ENCODE results near the gene GNAQ.

Gene GNAQ

DNA sequence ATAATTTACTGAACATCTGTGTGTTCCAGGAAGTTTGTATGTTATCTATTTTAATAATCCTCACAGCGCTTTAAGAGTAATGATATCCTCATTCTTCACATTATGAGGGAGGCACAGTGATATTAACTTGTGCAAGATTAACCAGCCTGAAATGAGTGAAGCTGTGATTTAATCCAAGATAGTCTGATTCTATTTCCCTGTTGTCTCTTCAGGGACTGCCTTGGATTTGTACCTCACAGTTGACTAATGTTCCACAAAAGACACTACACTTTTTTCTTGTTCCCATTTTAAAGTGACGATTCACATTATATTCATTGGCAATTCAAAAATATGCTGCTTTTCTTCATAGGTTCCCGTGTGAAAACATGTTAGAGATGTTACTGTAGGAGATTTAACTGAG, 258.2 kb downstream of the GNAQ start:
- H2BK12ac ChIP-seq (ENCODE audit: low read length) = no peak overlapping the region
- H3K79me1 ChIP-seq (ENCODE audit: low read length) = no peaks in the 10 kb centered on the region
- H4K12ac ChIP-seq (ENCODE audit: low read depth, low read length) = no peak overlapping the region
- H2BK120ac ChIP-seq (ENCODE audit: insufficient read depth, low read length, poor library complexity) = no peak overlapping the region
- no peak overlapping the region for H2AFZ ChIP-seq (ENCODE audit: insufficient read depth, low read length, poor library complexity)
- no CpG with 5 or more reads among the region's 3 CpGs for WGBS (ENCODE audit: extremely low coverage, insufficient coverage, insufficient read length)
- no peak overlapping the region for H3K4me2 ChIP-seq (ENCODE audit: low read length)
- DNase-seq = no peak
- H3K27ac ChIP-seq (ENCODE audit: low read depth, low read length) = no peak overlapping the region
- no peak overlapping the region for H4K91ac ChIP-seq (ENCODE audit: low read depth, low read length)
- no peaks in the 10 kb centered on the region for H3K9me3 ChIP-seq (ENCODE audit: insufficient read depth, low read depth, low read length)
- H3K27me3 ChIP-seq (ENCODE audit: insufficient read depth, low read length) = no peaks in the 10 kb centered on the region
- H4K8ac ChIP-seq (ENCODE audit: low read depth, low read length) = no peak overlapping the region
- no peaks in the 10 kb centered on the region for H3K4me1 ChIP-seq (ENCODE audit: control insufficient read depth in 1 of 2, insufficient read depth in 2 of 2, low read length in 2 of 2)
- no peak overlapping the region for H3K4me3 ChIP-seq (ENCODE audit: low read depth, low read length)
- no peak overlapping the region for H2BK5ac ChIP-seq (ENCODE audit: low read depth, low read length, poor library complexity)
- H3K9ac ChIP-seq (ENCODE audit: low read length) = no peak overlapping the region
- H3K36me3 ChIP-seq (ENCODE audit: control insufficient read depth in 1 of 2, insufficient read depth in 2 of 2, low read length in 2 of 2) = no peaks in the 10 kb centered on the region
- no peak overlapping the region for H3K14ac ChIP-seq (ENCODE audit: low read length)
- no peak overlapping the region for H3K18ac ChIP-seq (ENCODE audit: low read length)
- no peak overlapping the region for H3K4ac ChIP-seq (ENCODE audit: low read depth, low read length)
- H3K23ac ChIP-seq (ENCODE audit: low read length) = no peak overlapping the region
- H3K79me2 ChIP-seq (ENCODE audit: control insufficient read depth, insufficient read depth, low read length, poor library complexity) = no peaks in the 10 kb centered on the region
- no peak overlapping the region for H2AK5ac ChIP-seq (ENCODE audit: low read length)

DNA sequence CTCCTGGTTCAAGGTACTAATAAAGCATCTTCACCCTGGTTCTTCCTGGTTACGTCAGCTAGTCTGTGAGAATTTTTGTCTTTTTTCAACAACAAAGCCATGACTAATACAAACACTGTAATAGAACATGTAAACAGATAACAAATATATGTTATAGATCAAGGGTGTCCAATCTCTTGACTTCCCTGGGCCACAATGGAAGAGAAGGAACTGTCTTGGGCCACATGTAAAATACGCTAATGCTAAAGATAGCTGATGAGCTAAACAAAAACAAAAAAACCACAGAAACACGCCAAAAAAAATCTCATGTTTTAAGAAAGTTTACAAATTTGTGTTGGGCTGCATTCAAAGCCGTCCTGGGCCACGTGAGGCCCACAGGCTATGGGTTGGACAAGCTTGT, 259.0 kb downstream of the GNAQ start:
- Histone ChIP-seq H3K4me3 (ENCODE audit: low read depth, low read length) (no peak overlapping the region), H3K27ac (ENCODE audit: low read depth, low read length) (no peak overlapping the region), H2AFZ (ENCODE audit: insufficient read depth, low read length, poor library complexity) (no peak overlapping the region), H2BK12ac (ENCODE audit: low read length) (no peak overlapping the region), H2BK5ac (ENCODE audit: low read depth, low read length, poor library complexity) (no peak overlapping the region), H4K12ac (ENCODE audit: low read depth, low read length) (no peak overlapping the region), H3K79me1 (ENCODE audit: low read length) (no peaks in the 10 kb centered on the region), H2AK5ac (ENCODE audit: low read length) (no peak overlapping the region), H3K4me1 (ENCODE audit: control insufficient read depth in 1 of 2, insufficient read depth in 2 of 2, low read length in 2 of 2) (no peaks in the 10 kb centered on the region), H3K18ac (ENCODE audit: low read length) (no peak overlapping the region), H3K79me2 (ENCODE audit: control insufficient read depth, insufficient read depth, low read length, poor library complexity) (no peaks in the 10 kb centered on the region), H3K27me3 (ENCODE audit: insufficient read depth, low read length) (no peaks in the 10 kb centered on the region), H3K23ac (ENCODE audit: low read length) (no peak overlapping the region), H3K4me2 (ENCODE audit: low read length) (no peak overlapping the region), H3K9ac (ENCODE audit: low read length) (no peak overlapping the region), H3K4ac (ENCODE audit: low read depth, low read length) (no peak overlapping the region), H3K36me3 (ENCODE audit: control insufficient read depth in 1 of 2, insufficient read depth in 2 of 2, low read length in 2 of 2) (no peaks in the 10 kb centered on the region), H4K91ac (ENCODE audit: low read depth, low read length) (no peak overlapping the region), H2BK120ac (ENCODE audit: insufficient read depth, low read length, poor library complexity) (no peak overlapping the region), H3K9me3 (ENCODE audit: insufficient read depth, low read depth, low read length) (no peaks in the 10 kb centered on the region), H4K8ac (ENCODE audit: low read depth, low read length) (no peak overlapping the region), H3K14ac (ENCODE audit: low read length) (no peak overlapping the region)
- WGBS (ENCODE audit: extremely low coverage, insufficient coverage, insufficient read length) = no CpG with 5 or more reads among the region's 5 CpGs
- no peak for DNase-seq

DNA sequence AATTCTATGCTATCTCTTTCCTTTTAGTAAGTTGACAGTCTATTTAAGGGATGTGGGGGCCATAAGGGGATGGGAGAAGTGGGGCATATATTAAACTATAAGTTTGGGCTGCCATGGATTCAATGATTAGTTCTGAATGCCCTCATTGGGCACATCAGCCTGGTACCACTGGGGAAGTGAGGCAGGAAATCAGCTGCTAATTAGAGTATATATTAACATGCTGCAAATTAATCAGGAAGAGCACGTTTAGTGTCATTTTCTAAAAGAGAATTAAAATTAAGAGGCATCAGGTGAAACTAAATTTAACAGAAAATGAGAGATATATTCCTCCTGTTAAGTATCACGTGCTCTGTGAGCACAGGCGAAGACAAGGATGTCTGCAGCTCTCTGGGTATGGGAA, 260.4 kb downstream of the GNAQ start:
- Histone ChIP-seq H3K23ac (ENCODE audit: low read length) (no peak overlapping the region), H2AFZ (ENCODE audit: insufficient read depth, low read length, poor library complexity) (no peak overlapping the region), H4K12ac (ENCODE audit: low read depth, low read length) (no peak overlapping the region), H2BK5ac (ENCODE audit: low read depth, low read length, poor library complexity) (no peak overlapping the region), H3K4me2 (ENCODE audit: low read length) (no peak overlapping the region), H3K79me2 (ENCODE audit: control insufficient read depth, insufficient read depth, low read length, poor library complexity) (no peaks in the 10 kb centered on the region), H3K14ac (ENCODE audit: low read length) (no peak overlapping the region), H2BK12ac (ENCODE audit: low read length) (no peak overlapping the region), H2BK120ac (ENCODE audit: insufficient read depth, low read length, poor library complexity) (no peak overlapping the region), H3K4ac (ENCODE audit: low read depth, low read length) (no peak overlapping the region), H3K27me3 (ENCODE audit: insufficient read depth, low read length) (no peaks in the 10 kb centered on the region), H3K18ac (ENCODE audit: low read length) (no peak overlapping the region), H3K27ac (ENCODE audit: low read depth, low read length) (no peak overlapping the region), H2AK5ac (ENCODE audit: low read length) (no peak overlapping the region), H4K8ac (ENCODE audit: low read depth, low read length) (no peak overlapping the region), H3K4me3 (ENCODE audit: low read depth, low read length) (no peak overlapping the region), H3K9ac (ENCODE audit: low read length) (no peak overlapping the region), H3K36me3 (ENCODE audit: control insufficient read depth in 1 of 2, insufficient read depth in 2 of 2, low read length in 2 of 2) (no peaks in the 10 kb centered on the region), H3K79me1 (ENCODE audit: low read length) (no peaks in the 10 kb centered on the region), H4K91ac (ENCODE audit: low read depth, low read length) (no peak overlapping the region), H3K9me3 (ENCODE audit: insufficient read depth, low read depth, low read length) (no peaks in the 10 kb centered on the region), H3K4me1 (ENCODE audit: control insufficient read depth in 1 of 2, insufficient read depth in 2 of 2, low read length in 2 of 2) (no peaks in the 10 kb centered on the region)
- no peak for DNase-seq
- WGBS (ENCODE audit: extremely low coverage, insufficient coverage, insufficient read length) = no CpG with 5 or more reads among the region's 3 CpGs

DNA sequence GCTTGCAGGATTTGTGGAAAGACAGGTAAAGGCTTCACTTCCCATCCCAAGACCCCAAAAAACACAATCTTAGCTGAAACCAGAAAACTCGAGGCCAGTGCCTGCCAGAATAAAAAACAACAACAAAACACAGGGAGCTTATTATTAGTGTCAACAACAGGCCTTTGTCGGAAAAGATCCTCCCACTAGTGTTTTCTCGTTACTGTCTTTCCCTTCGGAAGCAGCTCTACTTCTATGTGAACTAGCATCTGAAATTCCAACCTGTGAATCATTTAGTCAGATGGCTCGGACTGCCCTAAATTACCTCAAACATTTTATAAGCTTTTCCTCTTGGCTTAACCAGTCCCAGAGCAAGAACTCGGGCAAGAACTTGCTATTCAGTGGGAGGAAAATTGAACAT, 261.3 kb downstream of the GNAQ start:
- H3K4me3 ChIP-seq (ENCODE audit: low read depth, low read length) = no peak overlapping the region
- no peaks in the 10 kb centered on the region for H3K4me1 ChIP-seq (ENCODE audit: control insufficient read depth in 1 of 2, insufficient read depth in 2 of 2, low read length in 2 of 2)
- H4K12ac ChIP-seq (ENCODE audit: low read depth, low read length) = no peak overlapping the region
- H3K23ac ChIP-seq (ENCODE audit: low read length) = no peak overlapping the region
- no peaks in the 10 kb centered on the region for H3K79me1 ChIP-seq (ENCODE audit: low read length)
- H4K91ac ChIP-seq (ENCODE audit: low read depth, low read length) = no peak overlapping the region
- H2BK5ac ChIP-seq (ENCODE audit: low read depth, low read length, poor library complexity) = no peak overlapping the region
- DNase-seq = no peak
- no peak overlapping the region for H4K8ac ChIP-seq (ENCODE audit: low read depth, low read length)
- H2BK120ac ChIP-seq (ENCODE audit: insufficient read depth, low read length, poor library complexity) = no peak overlapping the region
- H2AFZ ChIP-seq (ENCODE audit: insufficient read depth, low read length, poor library complexity) = no peak overlapping the region
- no peaks in the 10 kb centered on the region for H3K9me3 ChIP-seq (ENCODE audit: insufficient read depth, low read depth, low read length)
- no peaks in the 10 kb centered on the region for H3K36me3 ChIP-seq (ENCODE audit: control insufficient read depth in 1 of 2, insufficient read depth in 2 of 2, low read length in 2 of 2)
- no peak overlapping the region for H2BK12ac ChIP-seq (ENCODE audit: low read length)
- no peak overlapping the region for H3K27ac ChIP-seq (ENCODE audit: low read depth, low read length)
- H3K4ac ChIP-seq (ENCODE audit: low read depth, low read length) = no peak overlapping the region
- H3K27me3 ChIP-seq (ENCODE audit: insufficient read depth, low read length) = no peaks in the 10 kb centered on the region
- H2AK5ac ChIP-seq (ENCODE audit: low read length) = no peak overlapping the region
- H3K18ac ChIP-seq (ENCODE audit: low read length) = no peak overlapping the region
- H3K9ac ChIP-seq (ENCODE audit: low read length) = no peak overlapping the region
- no CpG with 5 or more reads among the region's 6 CpGs for WGBS (ENCODE audit: extremely low coverage, insufficient coverage, insufficient read length)
- no peaks in the 10 kb centered on the region for H3K79me2 ChIP-seq (ENCODE audit: control insufficient read depth, insufficient read depth, low read length, poor library complexity)
- H3K14ac ChIP-seq (ENCODE audit: low read length) = no peak overlapping the region
- no peak overlapping the region for H3K4me2 ChIP-seq (ENCODE audit: low read length)
